PC-3 (cell line): Measurements from ENCODE around the gene CDH4.

ENCODE experiments used
- CTCF ChIP-seq: fragments of 300-600 bp; sonication (generic); conservative IDR thresholded peaks from 2 replicates; pipeline ENCODE4 v1.5.1; 2017; ENCODE audit warnings: antibody characterized with exemption, low read depth, mild to moderate bottlenecking, low read length
- EZH2 ChIP-seq: fragments of 300-600 bp; sonication (generic); IDR thresholded peaks from one replicate; pipeline ENCODE4 v1.6.1; 2017; ENCODE audit warnings: antibody characterized with exemption, mild to moderate bottlenecking, low read length; ENCODE audit not compliant: unreplicated experiment
- EZH2phosphoT487 ChIP-seq: fragments of 300-600 bp; sonication (generic); IDR thresholded peaks from 2 replicates; pipeline ENCODE4 v1.6.1; 2018; ENCODE audit warnings: mild to moderate bottlenecking, antibody characterized with exemption, low read length, borderline replicate concordance

- TF ChIP-seq CTCF (no peak), EZH2 (no peak), EZH2phosphoT487 (no peak)
Measured at GRCh38 chr20:61852268-61853072, 600.4 kb downstream of the CDH4 start.
